Measurements from ENCODE around the gene RAB17.

RAB17 gene

GRCh38 chr2:237592425-237592980 lies 2.0 kb upstream of the RAB17 start:
- DNase-seq (ENCODE audit: extremely low read depth, low read depth): no peak
- no peak overlapping the region for H3K4me3 ChIP-seq (replicated peaks; ENCODE audit: low read depth, low read length)
- TF ChIP-seq, protein P1, sequence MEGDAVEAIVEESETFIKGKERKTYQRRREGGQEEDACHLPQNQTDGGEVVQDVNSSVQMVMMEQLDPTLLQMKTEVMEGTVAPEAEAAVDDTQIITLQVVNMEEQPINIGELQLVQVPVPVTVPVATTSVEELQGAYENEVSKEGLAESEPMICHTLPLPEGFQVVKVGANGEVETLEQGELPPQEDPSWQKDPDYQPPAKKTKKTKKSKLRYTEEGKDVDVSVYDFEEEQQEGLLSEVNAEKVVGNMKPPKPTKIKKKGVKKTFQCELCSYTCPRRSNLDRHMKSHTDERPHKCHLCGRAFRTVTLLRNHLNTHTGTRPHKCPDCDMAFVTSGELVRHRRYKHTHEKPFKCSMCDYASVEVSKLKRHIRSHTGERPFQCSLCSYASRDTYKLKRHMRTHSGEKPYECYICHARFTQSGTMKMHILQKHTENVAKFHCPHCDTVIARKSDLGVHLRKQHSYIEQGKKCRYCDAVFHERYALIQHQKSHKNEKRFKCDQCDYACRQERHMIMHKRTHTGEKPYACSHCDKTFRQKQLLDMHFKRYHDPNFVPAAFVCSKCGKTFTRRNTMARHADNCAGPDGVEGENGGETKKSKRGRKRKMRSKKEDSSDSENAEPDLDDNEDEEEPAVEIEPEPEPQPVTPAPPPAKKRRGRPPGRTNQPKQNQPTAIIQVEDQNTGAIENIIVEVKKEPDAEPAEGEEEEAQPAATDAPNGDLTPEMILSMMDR (IDR thresholded peaks at IDR 0.05; ENCODE audit: low read depth, low read length, missing control alignments): no peak

- no peak overlapping the region for H3K4me3 ChIP-seq (replicated peaks; ENCODE audit: low read depth, low read length)
- TF ChIP-seq, protein P1 (IDR thresholded peaks at IDR 0.05; ENCODE audit: low read depth, low read length, missing control alignments): no peak
- no peak for DNase-seq (ENCODE audit: extremely low read depth, low read depth)
Measured at GRCh38 chr2:237591141-237591881, 777 bp upstream of the RAB17 start.

- no peak overlapping the region for H3K4me3 ChIP-seq (replicated peaks; ENCODE audit: low read depth, low read length)
- DNase-seq (ENCODE audit: extremely low read depth, low read depth): no peak
- TF ChIP-seq, protein P1 (IDR thresholded peaks at IDR 0.05; ENCODE audit: low read depth, low read length, missing control alignments): no peak
Measured at GRCh38 chr2:237588044-237588696, 2.4 kb downstream of the RAB17 start.

DNA sequence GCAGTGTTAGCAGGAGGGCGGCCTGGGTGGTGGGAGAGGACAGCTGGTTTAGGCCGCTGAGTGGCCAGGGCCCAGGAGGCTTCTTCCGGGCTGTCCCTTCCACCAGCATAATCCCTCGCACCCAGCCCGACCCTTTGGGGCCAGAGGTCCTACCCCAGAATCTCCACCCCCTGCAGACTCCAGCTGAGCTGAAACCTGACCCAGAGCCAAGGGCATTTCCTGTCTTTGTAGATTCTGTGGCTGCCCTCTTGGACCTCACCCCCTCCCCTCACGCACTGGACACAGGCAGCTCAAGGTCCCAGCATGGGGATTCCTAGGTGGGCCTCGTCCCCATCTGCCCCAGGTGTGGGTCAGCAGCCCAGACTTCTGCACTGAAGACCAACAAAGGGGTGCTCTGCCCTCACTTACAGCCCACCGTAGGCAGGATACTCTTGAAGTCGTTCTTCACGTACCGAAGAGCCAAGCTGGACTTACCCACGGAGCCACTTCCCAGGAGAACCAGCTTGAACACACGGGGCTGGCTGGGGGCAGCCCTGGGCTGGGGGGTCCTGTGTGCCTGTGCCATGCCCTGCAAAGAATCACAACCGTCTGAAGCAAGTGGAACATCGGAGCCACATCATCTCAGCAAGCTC lies 4.8 kb downstream of the RAB17 start:
- TF ChIP-seq, protein P1 (IDR thresholded peaks at IDR 0.05; ENCODE audit: low read depth, low read length, missing control alignments): no peak
- no peak for DNase-seq (ENCODE audit: extremely low read depth, low read depth)
- H3K4me3 ChIP-seq (replicated peaks; ENCODE audit: low read depth, low read length): no peak overlapping the region

GRCh38 chr2:237583385-237584295 lies 6.9 kb downstream of the RAB17 start:
- no peak for DNase-seq (ENCODE audit: extremely low read depth, low read depth)
- H3K4me3 ChIP-seq (replicated peaks; ENCODE audit: low read depth, low read length): no peak overlapping the region
- TF ChIP-seq, protein P1 (IDR thresholded peaks at IDR 0.05; ENCODE audit: low read depth, low read length, missing control alignments): no peak
